HCT116 (cell line): Measurements from ENCODE around the gene HSD17B1.

ENCODE experiments used
- CBX3 ChIP-seq: IDR thresholded peaks from 2 replicates; pipeline ENCODE4 v1.6.1; 2012; ENCODE audit warnings: low read depth
- CTCF ChIP-seq, 3 experiments: fragments of 200-600 bp in 1 of 3; sonication (generic) in 1 of 3; IDR thresholded peaks in 2 of 3; conservative IDR thresholded peaks in 1 of 3; 2 replicates each; pipeline ENCODE4 v1.5.1; 2012 to 2017; ENCODE audit warnings: low read depth in 2 of 3, low read length in 2 of 3, antibody characterized with exemption in 1 of 3, borderline replicate concordance in 1 of 3, control low read depth in 1 of 3, mild to moderate bottlenecking in 1 of 3, mixed read lengths in 1 of 3, mixed run types in 1 of 3, moderate library complexity in 1 of 3; ENCODE audit not compliant: insufficient read depth in 1 of 3
- EGR1 ChIP-seq: IDR thresholded peaks from 2 replicates; pipeline ENCODE4 v1.6.1; 2012; ENCODE audit warnings: low read depth
- JUND ChIP-seq: IDR thresholded peaks from 2 replicates; pipeline ENCODE4 v1.6.1; 2012
- POLR2A ChIP-seq: IDR thresholded peaks from 2 replicates; pipeline ENCODE4 v1.7.0; 2011; ENCODE audit warnings: borderline replicate concordance; ENCODE audit not compliant: insufficient read depth, insufficient read length; ENCODE audit errors: extremely low read depth
- SP1 ChIP-seq: IDR thresholded peaks from 2 replicates; pipeline ENCODE4 v1.6.1; 2012; ENCODE audit warnings: low read depth
- ZFX ChIP-seq: fragments of 450-650 bp; IDR thresholded peaks from 2 replicates; pipeline ENCODE4 v1.6.1; 2017

DNA sequence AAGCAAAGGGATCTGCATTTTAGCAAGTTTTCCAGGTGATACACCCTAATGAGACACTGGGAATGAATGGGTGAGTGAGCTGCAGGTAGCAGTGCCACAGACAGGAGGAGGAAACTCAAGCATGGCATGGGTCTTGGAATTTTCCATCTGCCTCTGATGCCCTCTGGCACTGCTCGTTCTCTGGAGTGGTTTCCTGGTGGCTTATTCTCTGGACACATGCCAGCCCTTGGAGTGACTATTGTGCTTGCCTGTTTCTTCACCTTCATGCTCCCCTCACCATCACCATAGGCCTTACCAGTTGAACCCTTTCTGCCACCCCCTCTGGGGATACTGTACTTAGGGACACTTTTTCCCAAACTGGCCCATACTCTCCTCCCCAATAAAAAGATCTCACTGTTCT lies 10.8 kb downstream of the HSD17B1 start:
- TF ChIP-seq JUND (no peak), CTCF (IDR thresholded peaks at IDR 0.05 in 2 of 3, conservative IDR thresholded peaks at IDR 0.05 in 1 of 3; ENCODE audit: borderline replicate concordance in 1 of 3, insufficient read depth in 1 of 3, low read depth in 2 of 3, low read length in 2 of 3) (no peak), POLR2A (no peak), SP1 (no peak), EGR1 (no peak), ZFX (no peak), CBX3 (no peak)
